Gastroesophageal sphincter (tissue), 4 donors: ENCODE results near the gene NTMT1. TPM values are rescaled to one million over a fixed set of nuclear protein-coding genes. Genes with fewer than 3 reads are reported as not detected.

Experiments used
- ATAC-seq: fragments of 150-250 bp; one replicate; pipeline ENCODE4 v1.9.1; 2016; ENCODE audit warnings: mild to moderate bottlenecking, moderate library complexity
- H3K27ac ChIP-seq, 4 donors: fragments of 200-600 bp; sonication (generic) in 3 of 4; 1 replicate in 3 of 4; 2 replicates in 1 of 4; pipeline ENCODE4 v1.5.1; 2016 to 2019
- H3K27me3 ChIP-seq: fragments of 200-600 bp; sonication (generic); one replicate; pipeline ENCODE4 v1.5.1; 2019
- H3K36me3 ChIP-seq, 2 donors: fragments of 200-600 bp; sonication (generic); one replicate each; pipeline ENCODE4 v1.5.1; 2019; ENCODE audit warnings: control low read depth in 1 of 2
- H3K4me1 ChIP-seq, 3 donors: fragments of 200-600 bp; sonication (generic); 1 replicate in 2 of 3; 2 replicates in 1 of 3; pipeline ENCODE4 v1.5.1; 2016 to 2019; ENCODE audit warnings: control low read depth in 2 of 3
- H3K4me3 ChIP-seq, 2 donors: fragments of 200-600 bp; sonication (generic); one replicate each; pipeline ENCODE4 v1.5.1; 2019; ENCODE audit warnings: mild to moderate bottlenecking in 1 of 2, moderate library complexity in 1 of 2
- H3K9me3 ChIP-seq, 3 donors: fragments of 200-600 bp; sonication (generic); one replicate each; pipeline ENCODE4 v1.5.1; 2017 to 2019; ENCODE audit warnings: control low read depth in 2 of 3
- EP300 ChIP-seq: sonication (generic); formaldehyde crosslinking; IDR thresholded peaks from one replicate; pipeline ENCODE4 v1.6.1; 2017; ENCODE audit warnings: antibody characterized with exemption, mild to moderate bottlenecking
- POLR2A ChIP-seq, 2 donors: fragments of 450-650 bp; IDR thresholded peaks; one replicate each; pipeline ENCODE4 v1.6.1; 2017; ENCODE audit warnings: antibody characterized with exemption in 2 of 2, mild to moderate bottlenecking in 2 of 2, moderate library complexity in 1 of 2
- POLR2AphosphoS5 ChIP-seq: sonication (generic); formaldehyde crosslinking; IDR thresholded peaks from one replicate; pipeline ENCODE4 v1.6.1; 2017; ENCODE audit warnings: antibody characterized with exemption
- WGBS, 2 donors: methylation state at CpG; one replicate each; pipeline ENCODE4 v1.1.5; 2018; ENCODE audit warnings: low coverage in 1 of 2; 5-methylcytosine and 5-hydroxymethylcytosine counted together
- total RNA-seq, 4 donors: library from RNA; depleted of rRNA; stranded (reverse); fragments of >200 nt; gene quantifications; one replicate each; pipeline ENCODE4 v1.1.0, GENCODE V29; 2016
- TF ChIP-seq, protein P1 (sequence below), 4 experiments: fragments of 200-600 bp in 2 of 4; fragments of 450-650 bp in 2 of 4; sonication (generic) in 1 of 4; IDR thresholded peaks; one replicate each; pipeline ENCODE4 v1.5.1; 2017 to 2019; ENCODE audit warnings: antibody characterized with exemption in 4 of 4, mild to moderate bottlenecking in 2 of 4, moderate library complexity in 2 of 4

The NTMT1 gene
- total RNA-seq, 4 donors from 2014 or later, result 12.8 to 24.0 (median 21.8) TPM

DNA sequence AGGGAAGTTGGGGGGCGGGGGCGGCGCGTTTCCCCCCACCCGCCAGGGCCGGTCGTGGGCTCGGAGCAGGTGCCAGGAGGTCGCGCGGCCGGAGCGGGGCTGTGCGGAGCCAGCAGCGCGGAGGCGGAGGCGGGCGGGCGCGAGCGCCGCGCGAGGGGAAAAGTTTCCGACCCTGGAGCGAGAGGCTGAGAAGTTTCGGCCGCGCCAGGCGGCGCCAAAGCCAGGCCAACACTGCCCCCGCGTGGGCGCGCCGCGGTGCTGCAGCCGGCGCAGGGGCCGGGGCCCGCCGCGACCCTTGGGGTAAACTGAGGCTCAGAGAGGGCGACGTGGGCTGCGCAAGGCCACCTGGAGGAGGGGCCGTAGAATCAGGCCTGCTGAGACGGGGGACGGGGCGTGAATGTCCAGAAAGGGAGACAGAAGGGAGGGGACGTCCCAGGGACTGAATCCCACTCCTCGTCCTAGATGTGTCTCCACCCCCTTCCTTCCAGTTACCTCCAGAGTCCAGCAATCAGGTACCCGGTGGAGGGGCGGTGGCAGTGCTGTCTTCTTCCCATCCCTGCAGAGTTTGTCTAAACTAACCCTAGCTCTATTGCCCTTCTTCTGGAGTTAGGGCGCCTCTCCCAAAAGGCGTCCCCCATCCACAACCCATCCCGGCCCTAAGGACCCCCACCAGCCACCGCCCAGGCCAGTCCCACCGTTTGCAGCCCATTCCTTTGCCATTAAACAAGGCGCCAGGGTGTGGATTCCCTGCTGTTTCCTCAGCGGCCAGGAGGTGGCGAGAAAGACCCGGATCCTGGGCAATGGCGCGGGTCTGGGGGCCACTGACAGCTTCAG is 15.3 kb upstream of the NTMT1 start:
- Histone ChIP-seq H3K27me3 (no peaks in the 10 kb centered on the region), H3K9me3 (no peaks in the 10 kb centered on the region), H3K36me3 (no peaks in the 10 kb centered on the region), H3K4me3 (peak overlapping the region; percentile 63 to 76), H3K4me1 (peaks cover 0 to 53% (median 33%) of the 10 kb centered on the region in 3 donors), H3K27ac (peak overlapping the region; percentile 61 to 91 (median 89))
- TF ChIP-seq, protein P1, sequence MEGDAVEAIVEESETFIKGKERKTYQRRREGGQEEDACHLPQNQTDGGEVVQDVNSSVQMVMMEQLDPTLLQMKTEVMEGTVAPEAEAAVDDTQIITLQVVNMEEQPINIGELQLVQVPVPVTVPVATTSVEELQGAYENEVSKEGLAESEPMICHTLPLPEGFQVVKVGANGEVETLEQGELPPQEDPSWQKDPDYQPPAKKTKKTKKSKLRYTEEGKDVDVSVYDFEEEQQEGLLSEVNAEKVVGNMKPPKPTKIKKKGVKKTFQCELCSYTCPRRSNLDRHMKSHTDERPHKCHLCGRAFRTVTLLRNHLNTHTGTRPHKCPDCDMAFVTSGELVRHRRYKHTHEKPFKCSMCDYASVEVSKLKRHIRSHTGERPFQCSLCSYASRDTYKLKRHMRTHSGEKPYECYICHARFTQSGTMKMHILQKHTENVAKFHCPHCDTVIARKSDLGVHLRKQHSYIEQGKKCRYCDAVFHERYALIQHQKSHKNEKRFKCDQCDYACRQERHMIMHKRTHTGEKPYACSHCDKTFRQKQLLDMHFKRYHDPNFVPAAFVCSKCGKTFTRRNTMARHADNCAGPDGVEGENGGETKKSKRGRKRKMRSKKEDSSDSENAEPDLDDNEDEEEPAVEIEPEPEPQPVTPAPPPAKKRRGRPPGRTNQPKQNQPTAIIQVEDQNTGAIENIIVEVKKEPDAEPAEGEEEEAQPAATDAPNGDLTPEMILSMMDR (IDR thresholded peaks at IDR 0.05), result peak in 3 of 4 experiments; percentile 85 to 100 (median 100)
- TF ChIP-seq POLR2AphosphoS5, result no peak
- ATAC-seq, result peak; percentile 64
- WGBS, 2 donors, result 0% methylated on average over 2 to 6 of the region's 66 CpGs

DNA sequence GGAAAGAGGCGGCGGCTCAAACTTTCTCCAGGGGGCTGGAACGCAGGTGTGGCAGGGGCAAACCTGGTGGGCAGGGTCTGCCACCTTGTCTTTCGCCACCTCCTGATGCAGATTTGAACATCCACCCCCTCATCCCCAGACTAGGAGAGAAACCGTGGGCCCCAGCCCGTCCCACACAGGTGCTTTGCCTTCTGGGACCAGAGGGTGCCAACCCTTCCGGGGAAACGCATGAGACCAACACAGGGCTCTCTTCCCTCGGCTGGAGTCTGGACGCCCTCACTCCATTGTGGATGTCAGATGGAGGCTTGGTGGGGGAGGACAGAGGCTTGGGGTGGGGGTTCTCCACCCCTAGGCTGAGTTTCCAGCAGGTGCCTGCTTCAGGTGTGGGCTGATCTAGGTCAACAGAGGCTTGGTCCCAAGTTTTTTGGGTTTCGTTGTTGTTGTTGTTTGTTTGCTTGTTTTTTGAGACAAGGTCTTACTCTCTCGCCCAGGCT is 14.6 kb upstream of the NTMT1 start:
- ATAC-seq, result no peak
- Histone ChIP-seq H3K4me3 (peak overlapping the region in 1 of 2 donors; percentile 76), H3K4me1 (peaks cover 0 to 52% (median 33%) of the 10 kb centered on the region in 3 donors), H3K27ac (peak overlapping the region in 3 of 4 donors; percentile 89 to 91 (median 89)), H3K27me3 (no peaks in the 10 kb centered on the region), H3K36me3 (no peaks in the 10 kb centered on the region), H3K9me3 (no peaks in the 10 kb centered on the region)
- 60% methylated on average over 1 of the region's 12 CpGs; no CpG with 5 or more reads in 1 of the 2 donors for WGBS, 2 donors
- TF ChIP-seq EP300 (no peak), POLR2A (IDR thresholded peaks at IDR 0.05) (no peak), POLR2AphosphoS5 (no peak)
- TF ChIP-seq, protein P1 (IDR thresholded peaks at IDR 0.05), result no peak

DNA sequence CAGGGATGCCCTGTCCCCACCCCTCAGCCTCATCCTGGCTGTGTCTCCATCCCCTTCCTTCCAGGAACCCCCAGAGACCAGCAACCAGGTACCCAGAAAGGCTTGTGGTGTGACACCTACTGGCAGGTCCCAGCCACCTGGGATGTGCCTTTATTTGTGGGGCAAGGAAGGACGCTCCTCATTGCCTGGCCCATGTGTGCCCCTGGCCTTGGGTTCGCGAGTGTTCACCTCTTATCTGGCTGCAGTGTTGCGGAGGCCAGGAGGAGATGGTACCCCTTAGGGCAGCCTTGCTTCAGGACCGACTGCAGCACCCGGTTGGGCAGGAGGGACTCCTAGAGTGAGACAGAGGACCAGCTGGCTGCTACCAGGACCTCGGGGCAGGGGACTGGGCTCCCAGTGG is 13.8 kb upstream of the NTMT1 start:
- Histone ChIP-seq H3K36me3 (no peaks in the 10 kb centered on the region), H3K27me3 (no peaks in the 10 kb centered on the region), H3K9me3 (no peaks in the 10 kb centered on the region), H3K4me3 (no peak overlapping the region), H3K27ac (peak overlapping the region in 2 of 4 donors; percentile 12 to 71), H3K4me1 (peaks cover 0 to 44% (median 30%) of the 10 kb centered on the region in 3 donors)
- TF ChIP-seq POLR2A (IDR thresholded peaks at IDR 0.05) (no peak), EP300 (no peak), POLR2AphosphoS5 (no peak)
- TF ChIP-seq, protein P1 (IDR thresholded peaks at IDR 0.05), result no peak
- 100% methylated on average over 1 of the region's 7 CpGs; no CpG with 5 or more reads in 1 of the 2 donors for WGBS, 2 donors
- ATAC-seq, result no peak

DNA sequence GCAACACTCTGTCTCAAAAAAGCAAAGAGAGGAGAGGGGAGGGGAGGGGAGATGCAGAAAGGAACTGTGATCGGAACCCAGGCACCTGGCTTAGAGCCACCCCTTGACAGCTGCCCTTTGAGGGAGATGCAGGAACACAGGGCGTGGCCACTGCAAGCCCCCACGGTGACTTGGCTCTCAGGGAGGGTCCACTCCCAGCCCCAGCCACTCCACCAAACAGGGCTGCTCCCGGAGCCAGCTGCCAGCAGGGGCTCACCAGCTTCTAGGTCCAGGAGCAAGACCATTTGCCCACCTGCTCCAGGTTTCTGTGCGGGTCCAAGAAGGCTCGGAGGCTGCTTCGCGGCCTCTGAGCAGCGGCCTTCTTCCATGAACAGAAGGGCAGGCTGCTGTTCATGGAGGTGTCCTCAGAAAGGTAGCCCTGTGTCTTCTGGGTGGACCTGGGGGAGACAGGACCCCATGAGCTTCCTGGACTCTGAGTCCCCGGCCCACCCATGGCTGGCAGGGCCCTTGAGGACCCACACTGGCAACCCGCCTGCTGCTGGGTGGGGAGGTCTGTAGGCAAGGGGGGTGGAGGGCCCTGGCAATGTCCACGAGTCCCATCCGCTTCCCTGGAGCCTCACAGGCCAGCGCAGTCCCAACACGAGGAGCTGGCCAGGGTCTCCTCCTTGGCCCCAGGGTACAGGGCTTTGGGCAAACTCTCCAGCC is 13.0 kb upstream of the NTMT1 start:
- no peaks in the 10 kb centered on the region for H3K9me3 ChIP-seq
- H3K36me3 ChIP-seq, result no peaks in the 10 kb centered on the region
- peaks cover 0 to 36% (median 24%) of the 10 kb centered on the region in 3 donors for H3K4me1 ChIP-seq
- WGBS, 2 donors, result 46 to 67% methylated on average over 1 to 3 of the region's 15 CpGs
- no peaks in the 10 kb centered on the region for H3K27me3 ChIP-seq
- peak overlapping the region in 3 of 4 donors; percentile 68 to 71 (median 69) for H3K27ac ChIP-seq
- ATAC-seq, result no peak
- H3K4me3 ChIP-seq, result no peak overlapping the region
- TF ChIP-seq EP300 (no peak), POLR2A (IDR thresholded peaks at IDR 0.05) (no peak), POLR2AphosphoS5 (no peak)
- TF ChIP-seq, protein P1 (IDR thresholded peaks at IDR 0.05), result no peak
